IMR-90 (cell line): ENCODE measurements around the gene AUTS2. TPM values are rescaled to one million over a fixed set of nuclear protein-coding genes. Genes with fewer than 3 reads are reported as not detected.

Experiments used
- ATAC-seq: fragments of 200-7000 bp; cut with Tn5 transposase; 2 replicates; pipeline ENCODE4 v1.9.1; 2020; ENCODE audit warnings: low read depth, mild to moderate bottlenecking, moderate library complexity
- BruUV-seq: library from RNA; stranded (reverse); fragments of 400-500 nt; replicated peaks from 2 replicates; lab custom pipeline; 2021; lab: Mats Ljungman, UMichigan
- CTCF ChIA-PET: fragments of 300-600 bp; formaldehyde crosslinking; extraction: SDS; loops from one replicate; lab custom pipeline; 2021; ENCODE audit warnings: antibody characterized with exemption; lab: Yijun Ruan, JAX
- POLR2A ChIA-PET: fragments of 300-600 bp; sonication (Branson Sonifier 250); formaldehyde crosslinking; loops from one replicate; lab custom pipeline; 2022; ENCODE audit warnings: antibody characterized with exemption; ENCODE audit not compliant: unreplicated experiment; lab: Charles Lee
- DNase-seq: peaks from one replicate; pipeline ENCODE4 v3.0.0; 2013
- H2AFZ ChIP-seq: replicated peaks from 2 replicates; pipeline ENCODE3; 2013; ENCODE audit warnings: low read length, mild to moderate bottlenecking; ENCODE audit not compliant: poor library complexity
- H2AK5ac ChIP-seq: 2 replicates; pipeline ENCODE4 v1.6.1; 2013; ENCODE audit warnings: low read depth, low read length, inconsistent platforms
- H2AK9ac ChIP-seq: replicated peaks from 2 replicates; pipeline ENCODE3; 2013; ENCODE audit warnings: mild to moderate bottlenecking, low read depth, low read length, moderate library complexity; ENCODE audit not compliant: poor library complexity
- H2BK120ac ChIP-seq: 2 replicates; pipeline ENCODE4 v1.6.1; 2013; ENCODE audit warnings: low read depth, low read length, inconsistent platforms
- H2BK15ac ChIP-seq: 3 replicates; pipeline ENCODE4 v1.6.1; 2013; ENCODE audit warnings: low read depth, low read length, inconsistent platforms
- H2BK20ac ChIP-seq: 2 replicates; pipeline ENCODE4 v1.6.1; 2013; ENCODE audit warnings: low read depth, mild to moderate bottlenecking, inconsistent platforms, low read length, moderate library complexity
- H2BK5ac ChIP-seq: 2 replicates; pipeline ENCODE4 v1.6.1; 2013; ENCODE audit warnings: mild to moderate bottlenecking, low read depth, low read length, inconsistent platforms; ENCODE audit not compliant: poor library complexity, severe bottlenecking
- H3K14ac ChIP-seq: replicated peaks from 2 replicates; pipeline ENCODE4 v1.6.1; 2013; ENCODE audit warnings: low read depth, low read length, inconsistent platforms
- H3K18ac ChIP-seq: 2 replicates; pipeline ENCODE4 v1.6.1; 2013; ENCODE audit warnings: low read depth, low read length, control low read depth
- H3K23ac ChIP-seq: 2 replicates; pipeline ENCODE4 v1.6.1; 2013; ENCODE audit warnings: low read depth, low read length, inconsistent platforms
- H3K27ac ChIP-seq: 2 replicates; pipeline ENCODE4 v1.5.1; 2013; ENCODE audit warnings: mild to moderate bottlenecking, control low read depth, low read length; ENCODE audit not compliant: insufficient read depth
- H3K27me3 ChIP-seq: 2 replicates; pipeline ENCODE4 v1.6.1; 2013; ENCODE audit warnings: low read length; ENCODE audit not compliant: control insufficient read depth, insufficient read depth
- H3K36me3 ChIP-seq: 2 replicates; pipeline ENCODE4 v1.6.1; 2013; ENCODE audit warnings: low read length, mixed read lengths; ENCODE audit not compliant: control insufficient read depth, insufficient read depth
- H3K4ac ChIP-seq: 2 replicates; pipeline ENCODE4 v1.6.1; 2013; ENCODE audit warnings: low read depth, low read length, inconsistent platforms
- H3K4me1 ChIP-seq: 2 replicates; pipeline ENCODE4 v1.6.1; 2013; ENCODE audit warnings: low read length, mixed read lengths; ENCODE audit not compliant: control insufficient read depth, insufficient read depth
- H3K4me2 ChIP-seq: 2 replicates; pipeline ENCODE4 v1.6.1; 2013; ENCODE audit warnings: low read depth, mild to moderate bottlenecking, control low read depth, low read length, moderate library complexity
- H3K4me3 ChIP-seq: 2 replicates; pipeline ENCODE4 v1.5.1; 2013; ENCODE audit warnings: low read depth, mild to moderate bottlenecking, control low read depth, low read length, moderate library complexity; ENCODE audit not compliant: insufficient read depth
- H3K56ac ChIP-seq: 2 replicates; pipeline ENCODE4 v1.6.1; 2013; ENCODE audit warnings: low read length, inconsistent platforms; ENCODE audit not compliant: insufficient read depth; ENCODE audit errors: extremely low read depth
- H3K79me1 ChIP-seq, 2 experiments: 2 replicates each; pipeline ENCODE4 v1.6.1; 2013; ENCODE audit warnings: low read length in 2 of 2, inconsistent platforms in 1 of 2, low read depth in 1 of 2
- H3K9ac ChIP-seq: 2 replicates; pipeline ENCODE4 v1.6.1; 2013; ENCODE audit warnings: low read depth, low read length, control low read depth
- H3K9me1 ChIP-seq: 2 replicates; pipeline ENCODE4 v1.6.1; 2013; ENCODE audit warnings: low read length, inconsistent platforms; ENCODE audit not compliant: insufficient read depth
- H3K9me3 ChIP-seq: 2 replicates; pipeline ENCODE4 v1.6.1; 2013; ENCODE audit warnings: low read length; ENCODE audit not compliant: control insufficient read depth, insufficient read depth
- H4K20me1 ChIP-seq: 2 replicates; pipeline ENCODE4 v1.6.1; 2013; ENCODE audit warnings: low read length, inconsistent platforms; ENCODE audit not compliant: insufficient read depth
- H4K5ac ChIP-seq: 2 replicates; pipeline ENCODE4 v1.6.1; 2013; ENCODE audit warnings: mild to moderate bottlenecking, low read depth, low read length, control low read depth
- H4K8ac ChIP-seq, 2 experiments: 2 replicates each; pipeline ENCODE4 v1.6.1; 2013; ENCODE audit warnings: low read depth in 2 of 2, low read length in 2 of 2, control low read depth in 1 of 2, inconsistent platforms in 1 of 2
- H4K91ac ChIP-seq: 2 replicates; pipeline ENCODE4 v1.6.1; 2013; ENCODE audit warnings: low read depth, low read length, inconsistent platforms; ENCODE audit not compliant: insufficient read depth
- BHLHE40 ChIP-seq: fragments of 150-350 bp; IDR thresholded peaks from 2 replicates; pipeline ENCODE4 v1.6.1; 2016; ENCODE audit warnings: mild to moderate bottlenecking, low read depth, low read length
- RAD21 ChIP-seq: IDR thresholded peaks from 2 replicates; pipeline ENCODE4 v1.6.1; 2012; ENCODE audit warnings: low read length, improper control_type of control experiment
- WGBS, 2 experiments: methylation state at CpG; one replicate each; pipeline versions ENCODE4 v1.1.5 to v1.1.7; 2013; ENCODE audit warnings: missing lambda C conversion rate in 2 of 2; ENCODE audit not compliant: insufficient read length in 1 of 2; ENCODE audit errors: extremely low coverage in 2 of 2; 5-methylcytosine and 5-hydroxymethylcytosine counted together
- dilution Hi-C: fragments of 300-500 bp; cut with HindIII; formaldehyde crosslinking; loops from one replicate; pipeline ENCODE4 v1.14.3; 2018; ENCODE audit warnings: low sequenced_read_pairs; ENCODE audit not compliant: unreplicated experiment
- in situ Hi-C: fragments of 300-500 bp; cut with MboI; formaldehyde crosslinking; loops from 3 replicates; pipeline ENCODE4 v1.14.3; 2019; ENCODE audit warnings: low sequenced_read_pairs, inconsistent platforms, mixed read lengths
- intact Hi-C: fragments of 100-400 bp; cut with micrococcal nuclease; formaldehyde crosslinking; loops from 2 replicates; pipeline ENCODE4 v1.10.0; 2022
- polyA plus RNA-seq, 3 experiments: library from polyadenylated mRNA; depleted of rRNA; stranded (reverse); fragments of >200 nt; gene quantifications; 2 replicates each; pipeline ENCODE4 v1.2.3, GENCODE V29; 2012; ENCODE audit warnings: low replicate concordance in 1 of 3
- total RNA-seq: library from RNA; depleted of rRNA; stranded (reverse); fragments of >200 nt; gene quantifications from 2 replicates; pipeline ENCODE4 v1.2.3, GENCODE V29; 2012
- TF ChIP-seq, protein P1 (sequence below): fragments of 150-350 bp; IDR thresholded peaks from 2 replicates; pipeline ENCODE4 v1.6.1; 2016; ENCODE audit warnings: low read depth, mild to moderate bottlenecking, low read length, moderate library complexity, borderline replicate concordance
- TF ChIP-seq, protein P2 (sequence below): conservative IDR thresholded peaks from 2 replicates; pipeline ENCODE4 v1.5.1; 2012; ENCODE audit warnings: mild to moderate bottlenecking, low read depth, low read length, improper control_type of control experiment

The AUTS2 gene
- total and polyA plus RNA-seq, 2 of the 4 experiments (the other 2 are of a cell fraction) = 0.90 to 3.0 TPM

DNA sequence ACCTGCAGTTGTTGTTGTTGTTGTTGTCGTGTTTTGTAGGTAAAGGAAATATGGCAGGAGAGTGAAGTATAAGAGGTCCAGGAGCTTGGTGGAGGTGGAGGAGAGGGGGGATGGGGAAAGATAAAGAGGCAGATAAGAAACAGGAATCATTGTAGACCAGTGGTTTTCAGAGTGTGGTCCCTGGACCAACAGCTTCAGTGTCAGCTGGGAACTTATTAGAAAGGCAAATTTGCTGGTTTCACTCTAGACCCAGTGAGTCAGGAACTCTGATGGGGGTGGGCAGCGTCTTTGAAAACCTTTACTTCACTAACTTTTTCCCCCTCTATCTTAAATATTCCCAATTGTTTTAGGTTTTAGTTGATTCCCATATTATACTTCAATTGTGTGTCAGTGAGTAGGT is 241.5 kb downstream of the AUTS2 start:
- Histone ChIP-seq H4K8ac (no peak overlapping the region), H3K4me3 (no peak overlapping the region), H3K9me1 (no peaks in the 10 kb centered on the region), H3K9me3 (no peaks in the 10 kb centered on the region), H3K23ac (no peak overlapping the region), H2BK120ac (no peak overlapping the region), H2BK15ac (no peak overlapping the region), H3K27me3 (no peaks in the 10 kb centered on the region), H2AFZ (no peak overlapping the region), H3K36me3 (no peaks in the 10 kb centered on the region), H3K9ac (no peak overlapping the region), H3K14ac (no peak overlapping the region), H3K4me2 (no peak overlapping the region), H2AK9ac (no peak overlapping the region), H3K4ac (no peak overlapping the region), H2BK5ac (no peak overlapping the region), H2AK5ac (no peak overlapping the region), H3K4me1 (no peaks in the 10 kb centered on the region), H4K91ac (no peak overlapping the region), H3K79me1 (no peaks in the 10 kb centered on the region), H3K27ac (no peak overlapping the region), H2BK20ac (no peak overlapping the region), H4K20me1 (no peaks in the 10 kb centered on the region), H3K56ac (no peak overlapping the region), H4K5ac (no peak overlapping the region), H3K18ac (no peak overlapping the region)
- 100% methylated on average over 1 of the region's 2 CpGs; no CpG with 5 or more reads in 1 of the 2 experiments for WGBS, 2 experiments
- intact Hi-C loops = no loop called here
- ATAC-seq (no peak), DNase-seq (no peak)
- dilution Hi-C loops = no loop called here
- TF ChIP-seq, protein P1, sequence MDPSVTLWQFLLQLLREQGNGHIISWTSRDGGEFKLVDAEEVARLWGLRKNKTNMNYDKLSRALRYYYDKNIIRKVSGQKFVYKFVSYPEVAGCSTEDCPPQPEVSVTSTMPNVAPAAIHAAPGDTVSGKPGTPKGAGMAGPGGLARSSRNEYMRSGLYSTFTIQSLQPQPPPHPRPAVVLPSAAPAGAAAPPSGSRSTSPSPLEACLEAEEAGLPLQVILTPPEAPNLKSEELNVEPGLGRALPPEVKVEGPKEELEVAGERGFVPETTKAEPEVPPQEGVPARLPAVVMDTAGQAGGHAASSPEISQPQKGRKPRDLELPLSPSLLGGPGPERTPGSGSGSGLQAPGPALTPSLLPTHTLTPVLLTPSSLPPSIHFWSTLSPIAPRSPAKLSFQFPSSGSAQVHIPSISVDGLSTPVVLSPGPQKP = no peak
- no peak for TF ChIP-seq BHLHE40
- TF ChIP-seq, protein P2, sequence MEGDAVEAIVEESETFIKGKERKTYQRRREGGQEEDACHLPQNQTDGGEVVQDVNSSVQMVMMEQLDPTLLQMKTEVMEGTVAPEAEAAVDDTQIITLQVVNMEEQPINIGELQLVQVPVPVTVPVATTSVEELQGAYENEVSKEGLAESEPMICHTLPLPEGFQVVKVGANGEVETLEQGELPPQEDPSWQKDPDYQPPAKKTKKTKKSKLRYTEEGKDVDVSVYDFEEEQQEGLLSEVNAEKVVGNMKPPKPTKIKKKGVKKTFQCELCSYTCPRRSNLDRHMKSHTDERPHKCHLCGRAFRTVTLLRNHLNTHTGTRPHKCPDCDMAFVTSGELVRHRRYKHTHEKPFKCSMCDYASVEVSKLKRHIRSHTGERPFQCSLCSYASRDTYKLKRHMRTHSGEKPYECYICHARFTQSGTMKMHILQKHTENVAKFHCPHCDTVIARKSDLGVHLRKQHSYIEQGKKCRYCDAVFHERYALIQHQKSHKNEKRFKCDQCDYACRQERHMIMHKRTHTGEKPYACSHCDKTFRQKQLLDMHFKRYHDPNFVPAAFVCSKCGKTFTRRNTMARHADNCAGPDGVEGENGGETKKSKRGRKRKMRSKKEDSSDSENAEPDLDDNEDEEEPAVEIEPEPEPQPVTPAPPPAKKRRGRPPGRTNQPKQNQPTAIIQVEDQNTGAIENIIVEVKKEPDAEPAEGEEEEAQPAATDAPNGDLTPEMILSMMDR = no peak
- no peak for TF ChIP-seq RAD21
- ChIA-PET POLR2A (no interaction called here), CTCF (no interaction called here)
- in situ Hi-C loops = no loop called here
- no TSS peak for BruUV-seq
